CMK (cell line): ENCODE results near the gene ESRRG.

Experiments used
- DNase-seq: peaks from one replicate; pipeline ENCODE4 v3.0.0-alpha.2; 2010; ENCODE audit warnings: low read depth

The ESRRG gene

GRCh38 chr1:216627252-216627651 lies 96.0 kb downstream of the ESRRG start:
- no peak for DNase-seq

GRCh38 chr1:216626394-216627067 lies 96.7 kb downstream of the ESRRG start:
- DNase-seq = peak; percentile 79

GRCh38 chr1:216621536-216621935 lies 101.7 kb downstream of the ESRRG start:
- DNase-seq = no peak

- DNase-seq = no peak
These were observed 106.0 kb downstream of the ESRRG start for GRCh38 chr1:216617081-216617875.

- no peak for DNase-seq
These were observed 106.8 kb downstream of the ESRRG start for GRCh38 chr1:216616425-216616824.

- DNase-seq = no peak
These were observed 109.0 kb downstream of the ESRRG start for GRCh38 chr1:216614011-216614934.

- no peak for DNase-seq
These were observed 110.9 kb downstream of the ESRRG start for GRCh38 chr1:216612291-216612690.

GRCh38 chr1:216607067-216607697 lies 116.0 kb downstream of the ESRRG start:
- no peak for DNase-seq

- peak; percentile 65 for DNase-seq
These were observed 117.1 kb downstream of the ESRRG start for GRCh38 chr1:216606047-216606637.

GRCh38 chr1:216604771-216605170 lies 118.5 kb downstream of the ESRRG start:
- DNase-seq = no peak

- DNase-seq = peak; percentile 24
These were observed 122.3 kb downstream of the ESRRG start for GRCh38 chr1:216600730-216601609.

- no peak for DNase-seq
These were observed 123.4 kb downstream of the ESRRG start for GRCh38 chr1:216599851-216600250.

- no peak for DNase-seq
These were observed 124.8 kb downstream of the ESRRG start for GRCh38 chr1:216598448-216598847.

- DNase-seq = no peak
These were observed 126.9 kb downstream of the ESRRG start for GRCh38 chr1:216596281-216596862.

- DNase-seq = no peak
These were observed 135.5 kb downstream of the ESRRG start for GRCh38 chr1:216587715-216588114.

GRCh38 chr1:216582151-216582550 lies 141.1 kb downstream of the ESRRG start:
- no peak for DNase-seq

- DNase-seq = no peak
These were observed 142.6 kb downstream of the ESRRG start for GRCh38 chr1:216580538-216581057.

- no peak for DNase-seq
These were observed 146.8 kb downstream of the ESRRG start for GRCh38 chr1:216576234-216576937.

GRCh38 chr1:216566641-216567205 lies 156.5 kb downstream of the ESRRG start:
- DNase-seq = no peak
